Pancreas (tissue), 10 donors: ENCODE measurements around the gene FBXL17. TPM values are rescaled to one million over a fixed set of nuclear protein-coding genes. Genes with fewer than 3 reads are reported as not detected.
A peak's percentile ranks its signal among the peaks of the same experiment; 100 is the strongest.

Source experiments
- ATAC-seq, 4 donors: fragments of 200-7000 bp; cut with Tn5 transposase; one replicate each; pipeline versions ENCODE4 v1.8.0 to v1.9.1; 2020; ENCODE audit warnings: mild to moderate bottlenecking in 4 of 4, moderate library complexity in 4 of 4
- DNase-seq, 6 donors: peaks; one replicate each; pipeline ENCODE4 v3.0.0-alpha.2; 2020
- FAIRE-seq: peaks from 2 replicates; lab custom pipeline; 2012; peaks lifted over from hg19 to GRCh38; lab: Jason Lieb, UNC
- H3K27ac ChIP-seq, 4 donors: fragments of 200-600 bp; sonication (generic); 1 replicate in 3 of 4; 2 replicates in 1 of 4; pipeline versions ENCODE4 v1.5.0 to v1.8.0; 2020
- H3K27me3 ChIP-seq, 4 donors: fragments of 200-600 bp; one replicate each; pipeline ENCODE4 v1.8.0; 2021
- H3K36me3 ChIP-seq, 3 donors: fragments of 200-600 bp; sonication (generic) in 1 of 3; one replicate each; pipeline versions ENCODE4 v1.5.0 to v1.8.0; 2020 to 2021
- H3K4me1 ChIP-seq, 3 donors: fragments of 200-600 bp; one replicate each; pipeline ENCODE4 v1.8.0; 2021
- H3K4me3 ChIP-seq, 4 donors: fragments of 200-600 bp; sonication (generic) in 2 of 4; one replicate each; pipeline versions ENCODE4 v1.5.0 to v1.8.0; 2020 to 2021
- H3K9me3 ChIP-seq, 4 donors: fragments of 200-600 bp; one replicate each; pipeline ENCODE4 v1.8.0; 2021
- WGBS, 2 donors: extraction: QIAGEN DNeasy Blood & Tissue Kit; methylation state at CpG; one replicate each; pipeline ENCODE4 v1.1.7; 2013; 5-methylcytosine and 5-hydroxymethylcytosine counted together
- intact Hi-C, 3 donors: fragments of 100-400 bp; cut with DNase I; formaldehyde crosslinking; loops; one replicate each; pipeline versions ENCODE4 v1.11.1 to v1.14.2; 2022
- polyA plus RNA-seq, 2 donors: library from polyadenylated mRNA; stranded (reverse); fragments of 200-250 nt; gene quantifications; one replicate each; pipeline ENCODE4 v1.2.3, GENCODE V29; 2013
- total RNA-seq, 6 donors: library from RNA; stranded (reverse); fragmentation: NEBNext Ultra II Directional in 4 of 6; extraction: Animal tissue kit (Norgen Biotek cat#: 25700) in 4 of 6; gene quantifications; one replicate each; pipeline versions ENCODE4 v1.2.1 to v1.2.4, GENCODE V29; 2021 to 2023
- TF ChIP-seq, protein P1 (sequence below), 4 donors: fragments of 200-600 bp; sonication (generic) in 3 of 4; IDR thresholded peaks; one replicate each; pipeline versions ENCODE4 v1.5.0 to v1.8.0; 2021; ENCODE audit warnings: antibody characterized with exemption in 4 of 4
- donor health status: healthy with polysubstance abuse.
- donor health status: DM: no; HTN: no; CAD: no; lungs with moderate emphysema.
- donor health status: DM: no; HTN: no; CAD: no.
- donor health status: control.
- donor health status: control.
- donor health status: Bipolar disorder and iron deficiency.
- donor health status: DM: yes; HTN: yes; CAD: no.
- donor health status: DM: no; HTN: no; CAD: no.
- donor health status: DM: no; HTN: no; CAD: no.
- donor health status: DM: yes; HTN: yes; CAD: no.

Gene FBXL17
- total and polyA plus RNA-seq, 8 donors, result 4.2 to 11.1 (median 7.3) TPM

DNA sequence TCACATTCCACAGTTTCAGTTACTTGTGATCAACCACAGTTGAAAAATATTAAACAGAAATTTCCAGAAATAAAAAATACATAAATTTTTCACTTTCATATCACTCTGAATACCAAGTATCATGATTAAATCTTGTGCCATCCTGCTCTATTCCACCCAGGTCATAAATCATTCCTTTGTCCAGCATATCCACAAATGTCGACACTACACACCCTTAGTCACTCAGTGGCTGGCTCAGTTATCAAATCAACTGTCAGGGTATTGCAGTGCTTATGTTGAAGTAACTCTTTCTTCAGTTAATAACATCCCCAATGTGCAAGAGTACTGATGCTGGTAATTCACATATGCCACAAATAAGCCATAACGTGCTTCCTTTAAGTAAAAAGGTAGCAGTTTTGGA lies 115.7 kb downstream of the FBXL17 start:
- intact Hi-C loops, result no loop called here
- WGBS, 2 donors, result 85 to 91% methylated on average over 2 of the region's 2 CpGs

GRCh38 chr5:108264533-108264932 lies 117.4 kb downstream of the FBXL17 start:
- intact Hi-C loops, result no loop called here
- peak; percentile 80 for FAIRE-seq
- TF ChIP-seq, protein P1, sequence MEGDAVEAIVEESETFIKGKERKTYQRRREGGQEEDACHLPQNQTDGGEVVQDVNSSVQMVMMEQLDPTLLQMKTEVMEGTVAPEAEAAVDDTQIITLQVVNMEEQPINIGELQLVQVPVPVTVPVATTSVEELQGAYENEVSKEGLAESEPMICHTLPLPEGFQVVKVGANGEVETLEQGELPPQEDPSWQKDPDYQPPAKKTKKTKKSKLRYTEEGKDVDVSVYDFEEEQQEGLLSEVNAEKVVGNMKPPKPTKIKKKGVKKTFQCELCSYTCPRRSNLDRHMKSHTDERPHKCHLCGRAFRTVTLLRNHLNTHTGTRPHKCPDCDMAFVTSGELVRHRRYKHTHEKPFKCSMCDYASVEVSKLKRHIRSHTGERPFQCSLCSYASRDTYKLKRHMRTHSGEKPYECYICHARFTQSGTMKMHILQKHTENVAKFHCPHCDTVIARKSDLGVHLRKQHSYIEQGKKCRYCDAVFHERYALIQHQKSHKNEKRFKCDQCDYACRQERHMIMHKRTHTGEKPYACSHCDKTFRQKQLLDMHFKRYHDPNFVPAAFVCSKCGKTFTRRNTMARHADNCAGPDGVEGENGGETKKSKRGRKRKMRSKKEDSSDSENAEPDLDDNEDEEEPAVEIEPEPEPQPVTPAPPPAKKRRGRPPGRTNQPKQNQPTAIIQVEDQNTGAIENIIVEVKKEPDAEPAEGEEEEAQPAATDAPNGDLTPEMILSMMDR (IDR thresholded peaks at IDR 0.05), result no peak

More for the DNA sequence above, 115.7 kb downstream of the FBXL17 start:
- TF ChIP-seq, protein P1 (IDR thresholded peaks at IDR 0.05), result no peak
- DNase-seq, result no peak
- Histone ChIP-seq H3K27me3 (no peaks in the 10 kb centered on the region), H3K36me3 (no peaks in the 10 kb centered on the region), H3K27ac (no peak overlapping the region), H3K4me1 (no peaks in the 10 kb centered on the region), H3K9me3 (no peaks in the 10 kb centered on the region), H3K4me3 (no peak overlapping the region)
- ATAC-seq, result no peak
- no peak for FAIRE-seq

DNA sequence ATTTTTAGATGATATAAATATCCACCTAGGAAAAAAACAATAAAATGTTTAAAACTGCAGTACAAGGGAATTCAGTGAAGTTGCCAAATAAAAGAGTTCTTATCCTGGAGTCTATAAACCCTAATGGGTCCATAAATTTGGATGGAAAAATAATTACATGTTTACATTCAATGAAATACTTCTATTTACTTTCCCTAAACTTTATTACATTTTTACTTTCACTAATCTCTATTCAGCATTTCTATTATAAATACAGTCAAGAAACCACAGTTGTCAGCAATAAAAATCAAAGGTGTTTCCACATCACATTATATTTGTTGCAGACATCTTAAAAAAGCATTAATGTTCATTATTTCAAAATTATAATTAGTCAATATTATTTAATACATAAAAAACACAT lies 118.6 kb downstream of the FBXL17 start:
- Histone ChIP-seq H3K4me3 (no peak overlapping the region), H3K27ac (no peak overlapping the region), H3K36me3 (no peaks in the 10 kb centered on the region), H3K9me3 (no peaks in the 10 kb centered on the region), H3K4me1 (peaks cover 3 to 11% (median 6%) of the 10 kb centered on the region in 3 donors), H3K27me3 (no peaks in the 10 kb centered on the region)
- DNase-seq, result no peak
- intact Hi-C loops, result no loop called here
- no peak for ATAC-seq
- TF ChIP-seq, protein P1 (IDR thresholded peaks at IDR 0.05), result no peak
- FAIRE-seq, result peak; percentile 9

More at GRCh38 chr5:108264533-108264932, 117.4 kb downstream of the FBXL17 start:
- Histone ChIP-seq H3K27me3 (no peaks in the 10 kb centered on the region), H3K4me1 (peaks cover 0 to 6% (median 1%) of the 10 kb centered on the region in 3 donors), H3K36me3 (no peaks in the 10 kb centered on the region), H3K27ac (no peak overlapping the region), H3K4me3 (no peak overlapping the region), H3K9me3 (no peaks in the 10 kb centered on the region)
- no peak for DNase-seq
- 50 to 68% methylated on average over 2 of the region's 2 CpGs for WGBS, 2 donors
- no peak for ATAC-seq

- intact Hi-C loops, result no loop called here
Observed at GRCh38 chr5:108260858-108261170, 121.1 kb downstream of the FBXL17 start.

More at GRCh38 chr5:108260858-108261170, 121.1 kb downstream of the FBXL17 start:
- Histone ChIP-seq H3K27me3 (no peaks in the 10 kb centered on the region), H3K9me3 (no peaks in the 10 kb centered on the region), H3K36me3 (no peaks in the 10 kb centered on the region), H3K4me3 (no peak overlapping the region), H3K27ac (no peak overlapping the region), H3K4me1 (peaks cover 11 to 14% (median 12%) of the 10 kb centered on the region in 3 donors)
- no peak for ATAC-seq
- TF ChIP-seq, protein P1 (IDR thresholded peaks at IDR 0.05), result no peak
- peak; percentile 89 for FAIRE-seq
- DNase-seq, result no peak
- WGBS, 2 donors, result 4 to 5% methylated on average over 2 of the region's 2 CpGs
